Spleen (tissue), 7 donors: ENCODE measurements around the gene MEIKIN.

ENCODE experiments used
- CTCF ChIP-seq, 11 experiments: fragments of 200-600 bp in 7 of 11; fragments of 450-650 bp in 4 of 11; sonication (generic) in 4 of 11; IDR thresholded peaks in 8 of 11; conservative IDR thresholded peaks in 3 of 11; 1 replicate in 7 of 11; 2 replicates in 4 of 11; pipeline versions ENCODE4 v1.4.0 to v1.8.0; 2016 to 2021; ENCODE audit warnings: antibody characterized with exemption in 11 of 11, inconsistent platforms in 4 of 11, mild to moderate bottlenecking in 1 of 11
- POLR2A ChIP-seq, 3 donors: fragments of 450-650 bp; IDR thresholded peaks; one replicate each; pipeline ENCODE4 v1.5.1; 2017; ENCODE audit warnings: antibody characterized with exemption in 3 of 3, mild to moderate bottlenecking in 1 of 3
- POLR2AphosphoS5 ChIP-seq, 3 donors: sonication (generic); formaldehyde crosslinking; IDR thresholded peaks; one replicate each; pipeline ENCODE4 v1.5.1; 2017; ENCODE audit warnings: antibody characterized with exemption in 3 of 3
- donor health status: DM: no; HTN: no; CAD: no; lungs with moderate emphysema.
- donor health status: DM: no; HTN: no; CAD: no.
- donor health status: DM: no; HTN: no; CAD: no.

GRCh38 chr5:131766689-131767088 lies 178.8 kb downstream of the MEIKIN start:
- TF ChIP-seq CTCF (IDR thresholded peaks at IDR 0.05 in 8 of 11, conservative IDR thresholded peaks at IDR 0.05 in 3 of 11) (no peak), POLR2A (IDR thresholded peaks at IDR 0.05) (no peak), POLR2AphosphoS5 (IDR thresholded peaks at IDR 0.05) (no peak)
